ENCODE results near the gene VAMP3.

The VAMP3 gene, protein sequence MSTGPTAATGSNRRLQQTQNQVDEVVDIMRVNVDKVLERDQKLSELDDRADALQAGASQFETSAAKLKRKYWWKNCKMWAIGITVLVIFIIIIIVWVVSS

DNA sequence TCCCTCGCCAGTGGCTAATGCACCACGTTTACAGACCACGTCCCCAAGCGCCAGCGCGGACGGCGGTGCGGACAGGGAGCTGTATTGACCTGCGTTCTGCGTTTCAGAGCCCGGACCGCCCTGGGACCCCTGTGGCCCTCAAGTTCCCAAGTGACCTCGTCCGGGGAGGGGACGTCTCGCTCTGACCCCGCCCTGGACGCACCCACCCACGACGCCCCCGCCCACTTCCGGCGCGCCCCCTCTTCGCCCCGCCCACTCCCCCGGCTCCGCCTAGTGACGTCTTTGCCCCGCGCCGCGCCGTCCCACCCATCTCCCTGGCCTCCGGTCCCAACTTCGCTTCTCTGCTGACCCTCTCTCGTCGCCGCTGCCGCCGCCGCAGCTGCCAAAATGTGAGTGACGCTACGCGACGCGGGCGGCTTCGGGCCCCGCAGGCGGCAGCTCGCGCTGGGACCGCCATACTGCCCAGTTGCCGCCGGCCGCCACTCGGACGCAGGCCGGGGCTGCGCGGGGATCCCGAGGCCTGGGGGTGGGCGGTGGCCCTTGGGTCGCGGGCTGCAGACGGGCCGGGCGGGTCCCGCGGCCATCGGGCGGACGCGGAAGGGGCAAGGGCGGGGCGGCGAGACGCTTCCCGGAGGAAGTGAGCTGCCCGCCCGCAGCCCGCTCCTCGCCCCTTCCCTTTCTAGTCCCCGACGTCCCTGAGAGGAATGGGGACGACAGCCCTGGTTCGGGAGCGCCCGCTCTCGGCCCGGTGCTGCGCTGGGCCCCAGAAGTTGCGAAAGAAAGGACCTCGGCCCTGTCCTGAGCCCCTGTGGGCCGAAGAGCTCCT, at the start of gene VAMP3:
Gene VAMP3 (plus strand): TSS at position 300 of the 826 bp plus-strand sequence. CDS start 88 bp downstream, at position 388.
- DNase-seq = peak; percentile 90

- DNase-seq = no peak
Observed at GRCh38 chr1:7721940-7722669, 49.0 kb upstream of the VAMP3 start.

DNA sequence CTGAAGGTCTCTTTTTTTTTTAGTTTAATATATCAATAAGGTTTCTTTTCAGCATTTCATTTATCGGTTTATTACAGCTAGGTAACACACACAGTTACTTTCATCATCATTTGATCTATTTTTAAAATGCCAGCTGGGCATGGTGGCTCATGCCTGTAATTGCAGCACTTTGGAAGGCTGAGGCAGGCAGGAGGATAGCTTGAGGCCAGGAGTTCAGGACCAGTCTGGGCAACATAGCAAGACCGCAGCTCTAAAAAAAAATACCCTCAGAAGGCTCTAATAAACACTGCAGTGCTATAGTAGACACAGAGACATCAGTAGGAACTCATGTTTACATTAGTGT, 48.5 kb upstream of the VAMP3 start:
- no peak for DNase-seq

DNA sequence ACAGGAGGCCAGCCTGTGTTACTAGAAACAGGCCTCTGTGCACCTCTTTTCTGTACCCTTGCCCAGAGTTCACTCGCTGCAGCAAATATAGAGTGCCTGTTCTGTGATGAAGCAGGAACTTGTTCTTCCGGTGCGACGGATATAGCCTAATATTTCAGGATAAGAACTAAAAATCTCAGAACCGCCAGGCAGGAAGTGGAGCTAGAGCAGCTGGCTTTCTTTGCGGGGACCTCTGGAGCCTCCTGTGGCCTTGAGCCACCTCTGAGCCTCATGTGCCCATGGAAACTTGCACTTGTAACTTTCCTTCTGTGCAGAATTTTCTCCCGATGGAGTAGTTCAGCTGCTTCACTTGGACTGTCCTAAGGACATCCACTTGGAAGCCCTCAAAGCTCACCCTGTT, 44.5 kb upstream of the VAMP3 start:
- DNase-seq = no peak

- DNase-seq = no peak
Observed at GRCh38 chr1:7727809-7728471, 43.2 kb upstream of the VAMP3 start.

DNA sequence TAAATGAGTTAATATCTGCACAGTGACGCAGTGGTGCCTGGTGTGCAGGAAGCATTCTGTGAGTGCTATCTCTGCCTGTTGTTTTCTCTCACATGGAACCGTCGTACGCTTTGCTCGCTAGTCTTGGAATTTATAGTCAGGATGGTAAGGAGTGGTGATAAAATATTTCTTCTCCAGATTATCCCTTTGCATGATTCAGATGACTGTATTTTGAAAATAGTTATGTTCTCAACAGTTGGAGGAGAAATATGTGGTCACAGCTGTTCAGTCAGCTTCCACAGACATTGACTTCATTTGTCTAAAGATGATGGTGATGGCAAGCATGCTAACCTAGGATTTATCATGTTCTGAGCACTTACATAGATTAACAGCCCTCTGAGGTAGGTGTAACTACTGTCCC, 41.3 kb upstream of the VAMP3 start:
- DNase-seq = no peak

- DNase-seq = no peak
Observed at GRCh38 chr1:7732331-7732730, 38.8 kb upstream of the VAMP3 start.

GRCh38 chr1:7733276-7733675, 37.8 kb upstream of the VAMP3 start:
- no peak for DNase-seq

- DNase-seq = no peak
Observed at GRCh38 chr1:7738044-7738443, 33.1 kb upstream of the VAMP3 start.

- no peak for DNase-seq
Observed at GRCh38 chr1:7743346-7743745, 27.8 kb upstream of the VAMP3 start.

DNA sequence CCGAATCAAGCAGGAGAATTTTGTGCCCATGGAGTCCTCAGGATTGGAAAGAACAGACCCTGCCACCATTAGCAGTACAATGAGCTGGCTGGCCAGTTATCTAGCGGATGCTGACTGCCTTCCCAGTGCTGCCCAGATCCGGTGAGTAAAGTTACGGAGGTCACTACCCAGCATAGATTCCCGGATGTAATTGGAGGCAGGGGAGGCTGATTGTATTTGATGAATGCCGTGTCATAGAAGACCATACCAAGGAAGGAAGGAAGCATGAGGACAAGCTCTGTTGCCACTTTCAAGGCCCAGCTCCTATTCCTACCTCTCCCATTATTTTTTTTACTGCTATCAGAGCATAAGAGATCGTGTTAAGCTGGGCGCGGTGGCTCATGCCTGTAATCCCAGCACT, 26.2 kb upstream of the VAMP3 start:
- DNase-seq = no peak

DNA sequence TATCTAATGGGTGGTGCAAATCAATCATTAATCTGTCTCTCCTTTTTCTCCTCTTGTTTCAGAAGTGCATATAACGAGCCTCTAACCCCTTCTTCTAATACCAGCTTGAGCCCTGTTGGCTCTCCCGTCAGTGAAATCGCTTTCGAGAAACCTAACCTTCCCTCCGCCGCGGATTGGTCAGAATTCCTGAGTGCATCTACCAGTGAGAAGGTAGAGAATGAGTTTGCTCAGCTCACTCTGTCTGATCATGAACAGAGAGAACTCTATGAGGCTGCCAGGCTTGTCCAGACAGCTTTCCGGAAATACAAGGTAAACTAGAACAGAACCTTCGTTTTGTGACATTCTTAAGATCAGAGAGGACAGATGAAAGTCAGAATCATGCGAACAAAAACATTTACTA, 25.3 kb upstream of the VAMP3 start:
- DNase-seq = no peak

- DNase-seq = no peak
Observed at GRCh38 chr1:7747605-7748004, 23.5 kb upstream of the VAMP3 start.

- no peak for DNase-seq
Observed at GRCh38 chr1:7749126-7749525, 22.0 kb upstream of the VAMP3 start.

- DNase-seq = no peak
Observed at GRCh38 chr1:7751174-7751573, 19.9 kb upstream of the VAMP3 start.

- DNase-seq = peak; percentile 34
Observed at GRCh38 chr1:7752512-7753417, 18.3 kb upstream of the VAMP3 start.

- no peak for DNase-seq
Observed at GRCh38 chr1:7753641-7754040, 17.5 kb upstream of the VAMP3 start.

GRCh38 chr1:7754234-7754633, 16.9 kb upstream of the VAMP3 start:
- no peak for DNase-seq

GRCh38 chr1:7755448-7755847, 15.6 kb upstream of the VAMP3 start:
- DNase-seq = no peak

GRCh38 chr1:7760245-7760644, 10.9 kb upstream of the VAMP3 start:
- no peak for DNase-seq

- no peak for DNase-seq
Observed at GRCh38 chr1:7761103-7761502, 10.0 kb upstream of the VAMP3 start.

DNA sequence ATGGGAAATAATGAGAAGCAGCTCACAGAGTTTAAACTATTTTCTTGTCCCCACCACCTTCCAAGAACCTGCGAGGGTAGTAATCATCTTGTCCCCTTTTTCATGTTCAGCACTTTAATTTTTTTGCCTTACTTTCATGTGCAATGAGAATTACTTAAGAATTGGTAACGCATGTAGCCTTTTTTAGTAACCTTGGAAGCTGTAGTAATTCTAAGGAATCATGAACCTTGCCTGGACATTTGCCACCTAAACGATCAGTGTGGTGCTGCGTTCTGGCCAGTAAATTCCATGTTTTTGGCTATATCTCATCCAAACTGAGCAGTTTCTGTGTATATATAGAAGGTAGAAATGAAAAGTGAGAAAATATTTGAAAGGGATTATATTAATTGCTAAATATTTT, 3.9 kb upstream of the VAMP3 start:
- no peak for DNase-seq

DNA sequence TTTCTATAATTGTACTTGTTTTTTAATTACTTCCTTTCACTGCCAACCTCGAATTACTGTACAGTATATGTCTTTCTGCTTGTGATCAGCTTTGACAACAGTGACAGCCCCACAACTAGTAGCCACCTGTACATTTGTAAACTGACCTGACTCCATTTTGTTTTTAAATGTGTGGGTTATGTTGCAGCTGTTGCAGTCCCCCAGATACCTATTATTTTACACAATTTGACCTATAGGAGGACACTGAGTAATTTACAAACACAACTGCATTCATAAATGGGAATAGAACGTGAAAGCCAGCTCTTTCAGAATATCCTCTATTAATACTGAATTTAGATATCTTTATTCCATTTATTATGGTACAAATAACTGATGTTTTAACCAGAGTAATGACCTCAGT, 2.5 kb upstream of the VAMP3 start:
- DNase-seq = no peak

Measured in activated CD4-positive, alpha-beta T cell treated with anti-CD3 and anti-CD28 coated beads, Interleukin-2, amount 50 U/mL, for 16 hours (primary cell).